Activated CD4-positive, alpha-beta memory T cell treated with anti-CD3 and anti-CD28 coated beads, Interleukin-2, amount 10 ng/mL, durations not matched to agents 7 days and 5 days (primary cell): ENCODE data around the gene RABAC1. TPM values are rescaled to one million over a fixed set of nuclear protein-coding genes. Genes with fewer than 3 reads are reported as not detected.

Experiments used
- total RNA-seq, 2 experiments: library from RNA; stranded (reverse); gene quantifications; one replicate each; pipeline ENCODE4 v1.2.3, GENCODE V29; 2021

RABAC1 gene
- total RNA-seq, 2 experiments from 2014 or later = 97.2 to 105 TPM

Other genes starting within 250 kb of the RABAC1 start
- gene CEACAM6, start 203.8 kb downstream of the RABAC1 start, total RNA-seq = not detected
- gene CEACAM3, start 162.7 kb downstream of the RABAC1 start, total RNA-seq = not detected
- not detected for gene LYPD4, start 114.6 kb downstream of the RABAC1 start, total RNA-seq
- not detected for gene DMRTC2, start 114.3 kb downstream of the RABAC1 start, total RNA-seq
- gene RPS19, start 99.1 kb downstream of the RABAC1 start, total RNA-seq = 1,000 to 10,000 TPM; 2,625 to 2,652 TPM
- under 1 TPM; 0.35 to 0.38 TPM for gene CD79A, start 82.0 kb downstream of the RABAC1 start, total RNA-seq
- 100 to 1,000 TPM; 657 TPM for gene ARHGEF1, start 76.1 kb downstream of the RABAC1 start, total RNA-seq
- 1 to 10 TPM; 1.5 to 1.7 TPM for gene ERFL, start 30.9 kb downstream of the RABAC1 start, total RNA-seq
- gene ATP1A3, start 34.9 kb upstream of the RABAC1 start, total RNA-seq = 1 to 10 TPM; 1.2 to 1.9 TPM
- under 1 TPM; 0.38 to 0.68 TPM for gene GRIK5, start 110.9 kb upstream of the RABAC1 start, total RNA-seq
- 10 to 100 TPM; 14.3 to 14.5 TPM for gene ZNF574, start 116.8 kb upstream of the RABAC1 start, total RNA-seq
- 10 to 100 TPM; 31.3 to 35.8 TPM for gene POU2F2, start 173.1 kb upstream of the RABAC1 start, total RNA-seq